Activated CD8-positive, alpha-beta memory T cell treated with anti-CD3 and anti-CD28 coated beads for 36 hours (primary cell): Measurements from ENCODE around the gene CISD1. TPM values are rescaled to one million over a fixed set of nuclear protein-coding genes. Genes with fewer than 3 reads are reported as not detected.

ENCODE experiments used
- CTCF ChIA-PET: fragments of 350-600 bp; sonication (Branson Sonifier 250); formaldehyde crosslinking; loops from one replicate; lab custom pipeline; 2021; ENCODE audit warnings: antibody characterized with exemption; lab: Charles Lee
- POLR2A ChIA-PET: fragments of 350-600 bp; sonication (Branson Sonifier 250); formaldehyde crosslinking; loops from one replicate; lab custom pipeline; 2021; ENCODE audit warnings: antibody characterized with exemption; lab: Charles Lee
- total RNA-seq, 2 experiments: library from RNA; stranded (reverse); gene quantifications; one replicate each; pipeline ENCODE4 v1.2.3, GENCODE V29; 2021

The CISD1 gene
- total RNA-seq, 2 experiments from 2014 or later = 62.9 to 63.0 TPM

DNA sequence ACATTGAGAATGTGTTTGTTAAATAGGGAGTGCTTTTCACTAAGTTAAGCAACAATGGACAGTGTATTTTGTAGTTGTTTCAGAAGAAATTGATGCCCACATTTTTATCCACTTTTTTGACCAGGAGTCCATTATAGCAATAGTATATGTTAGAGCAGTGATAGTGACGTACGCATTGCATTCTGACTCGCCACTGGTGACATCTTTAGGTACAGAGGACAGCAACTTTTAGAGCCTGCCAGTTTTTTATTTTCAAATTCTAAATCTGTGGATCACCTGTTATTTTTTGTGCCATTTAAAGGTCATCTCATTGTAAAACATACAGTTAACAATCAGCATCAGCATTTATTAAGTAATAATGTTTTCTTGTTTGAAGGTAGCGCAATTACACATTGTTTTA lies 67.3 kb downstream of the CISD1 start:
- ChIA-PET CTCF (interaction anchor here (0.8 kb wide), 1 partner anchor 48 kb away, joined by 3 read pairs; no protein-coding TSS in a partner anchor), POLR2A (interaction anchor here (2.1 kb wide), 1 partner anchor 68 kb away, joined by 11 read pairs; the partner anchor contains the start of genes CISD1 and IPMK)

Other genes starting within 250 kb of the CISD1 start
- gene IPMK, start 1.3 kb upstream of the CISD1 start, total RNA-seq = 10 to 100 TPM; 10.6 to 11.3 TPM
- 10 to 100 TPM; 15.8 to 16.8 TPM for gene UBE2D1, start 65.8 kb downstream of the CISD1 start, total RNA-seq
- 100 to 1,000 TPM; 133 to 135 TPM for gene TFAM, start 116.2 kb downstream of the CISD1 start, total RNA-seq
- not detected for gene BICC1, start 243.7 kb downstream of the CISD1 start, total RNA-seq